HG03469 (cell line): Measurements from ENCODE around the gene MAFF.
A peak's percentile ranks its signal among the peaks of the same experiment; 100 is the strongest.
"Not testable (repeated sequence)": the region's sequence is repeated elsewhere in the genome, so short reads cannot be mapped to it uniquely, and the experiment has no call there.

Experiments
- ATAC-seq: cut with Tn5 transposase; IDR thresholded peaks from one replicate; pipeline ENCODE4 v1.9.1; 2021; ENCODE audit warnings: mild to moderate bottlenecking, moderate library complexity, moderate number of reproducible peaks; ENCODE audit not compliant: unreplicated experiment

The MAFF gene

DNA sequence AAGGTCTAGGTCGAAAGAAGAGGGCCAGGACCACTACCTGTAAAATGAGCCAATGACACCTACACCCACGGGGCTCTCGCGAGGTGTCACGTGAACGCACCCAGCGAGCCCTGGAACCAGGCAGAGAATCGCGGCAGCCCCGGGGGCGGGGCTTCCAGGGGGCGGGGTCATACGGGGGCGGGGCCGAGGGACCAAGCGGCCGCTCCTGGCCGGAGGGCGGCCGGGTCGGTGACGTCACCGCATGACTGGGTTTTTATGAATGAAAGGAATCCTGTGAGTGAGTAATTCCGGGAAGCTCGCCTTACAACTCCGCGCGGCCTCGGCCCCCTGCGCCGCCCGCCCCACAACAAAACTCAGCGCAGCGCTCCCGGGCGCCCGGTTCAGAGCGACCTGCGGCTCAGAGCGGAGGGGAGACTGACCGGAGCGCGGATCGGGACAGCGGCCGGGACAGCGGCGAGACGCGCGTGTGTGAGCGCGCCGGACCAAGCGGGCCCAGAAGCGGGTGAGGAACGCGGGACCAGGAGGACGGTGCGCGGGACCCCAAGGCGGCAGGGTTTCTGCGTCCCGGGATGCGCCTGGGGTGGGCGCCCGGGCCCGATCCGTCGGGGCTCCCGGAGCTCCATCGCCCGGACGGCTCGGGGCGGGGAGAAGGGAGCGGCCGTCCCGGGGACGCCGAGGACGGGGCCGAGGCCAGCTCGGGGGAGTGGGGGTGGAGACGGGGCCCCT lies at the start of gene MAFF:
MAFF (plus strand) TSS at position 284 of the 726 bp plus-strand sequence. CDS start 11,860 bp downstream, outside the sequence.
- ATAC-seq: peak; percentile 35

DNA sequence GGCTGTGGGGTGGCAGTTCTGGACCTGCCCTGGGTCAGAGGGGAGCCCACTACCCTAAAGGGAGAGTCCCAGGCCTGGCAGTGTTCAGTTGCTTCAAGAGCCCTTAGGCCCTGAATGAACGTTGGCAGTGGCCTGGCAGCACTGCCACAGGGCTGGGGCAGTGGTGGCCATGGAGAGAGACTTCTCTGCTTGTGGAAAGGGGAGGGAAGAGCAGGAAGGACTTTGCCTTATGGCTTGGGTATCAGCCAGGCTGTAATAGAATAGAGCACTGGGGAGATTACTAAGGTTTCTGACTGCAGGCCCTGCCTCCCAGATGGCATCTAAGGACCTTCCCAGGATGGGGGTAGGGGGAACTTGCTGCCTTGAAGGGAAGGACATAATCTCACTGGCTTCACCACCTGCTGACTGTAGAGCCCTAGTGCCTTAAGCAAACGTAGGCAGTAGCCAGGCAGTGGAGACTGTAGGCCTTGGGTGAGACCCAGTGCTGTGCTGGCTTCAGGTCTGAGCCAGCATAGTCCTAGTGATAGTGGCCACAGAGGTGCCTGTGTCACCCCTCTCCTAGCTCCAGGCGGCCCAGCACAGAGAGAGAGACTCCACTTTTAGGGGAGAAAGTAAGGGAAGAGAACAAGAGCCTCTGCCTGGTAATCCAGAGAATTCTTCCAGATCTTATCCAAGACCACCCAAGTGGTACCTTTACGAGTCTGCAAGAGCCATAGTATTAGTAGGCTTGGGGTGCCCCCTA lies 47.8 kb upstream of the MAFF start:
- no peak for ATAC-seq

DNA sequence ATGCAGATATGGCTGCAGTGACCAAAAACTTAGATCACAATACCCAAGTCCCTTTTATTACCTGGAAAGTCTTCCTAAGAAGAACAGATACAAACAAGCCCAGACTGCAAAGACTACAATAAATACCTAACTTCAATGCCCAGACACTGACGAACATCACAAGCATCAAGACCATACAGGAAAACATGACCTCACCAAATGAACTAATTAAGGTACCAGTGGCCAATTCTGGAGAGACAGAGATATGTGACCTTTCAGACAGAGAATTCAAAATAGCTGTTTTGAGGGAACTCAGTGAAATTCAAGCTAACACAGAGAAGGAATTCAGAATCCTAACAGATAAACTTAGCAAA lies 47.3 kb upstream of the MAFF start:
- ATAC-seq: not testable (repeated sequence)

GRCh38 chr22:38155703-38156102 lies 46.1 kb upstream of the MAFF start:
- no peak for ATAC-seq

DNA sequence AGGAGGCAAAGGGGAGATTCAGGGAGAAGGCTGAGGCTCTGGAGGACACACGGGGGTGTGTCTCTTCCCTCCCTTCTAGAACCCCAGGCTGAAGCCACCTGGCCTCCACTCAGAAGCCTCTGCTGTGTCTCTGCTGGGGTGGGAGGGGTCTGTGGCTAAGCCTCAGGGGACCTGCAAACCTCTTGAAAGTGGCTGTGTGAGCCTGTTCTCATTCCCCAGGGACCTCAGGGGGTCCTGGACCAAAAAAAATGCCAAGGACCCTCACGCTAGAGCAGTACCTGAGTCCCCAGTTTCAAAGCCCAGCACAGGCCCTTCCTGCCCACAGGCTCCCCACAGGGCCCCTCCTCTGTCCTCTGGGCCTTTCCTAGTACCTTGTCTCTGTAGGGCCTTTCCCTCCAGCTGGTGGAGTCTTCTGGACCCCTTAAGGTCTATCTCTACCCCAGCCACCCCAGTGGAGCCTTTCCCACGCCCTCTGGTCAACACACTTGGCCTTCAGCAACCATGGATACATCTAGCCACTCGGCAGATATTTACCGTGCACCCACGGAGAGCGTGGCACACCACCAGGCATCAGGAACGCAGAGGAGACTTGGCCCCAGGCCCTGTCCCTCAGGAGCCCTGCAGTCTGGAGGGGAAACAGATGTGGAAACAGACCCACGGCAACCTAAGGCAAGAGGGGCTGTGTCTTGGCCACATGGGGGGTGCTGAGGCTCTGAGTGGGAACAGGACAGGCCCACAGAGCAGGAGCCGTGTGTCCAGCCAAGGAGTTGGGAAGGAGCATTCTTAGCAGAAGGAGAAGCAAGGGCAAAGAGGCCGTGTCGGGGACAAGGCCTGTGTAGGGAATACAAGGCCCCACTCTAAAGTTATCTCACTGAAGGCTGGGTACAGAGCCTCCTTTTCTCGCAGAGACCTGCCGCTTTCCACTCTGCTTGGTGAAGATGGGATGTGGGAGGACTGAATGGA lies 38.6 kb upstream of the MAFF start:
- ATAC-seq: no peak

GRCh38 chr22:38163844-38164550 lies 37.8 kb upstream of the MAFF start:
- ATAC-seq: no peak

- ATAC-seq: no peak
Measured at GRCh38 chr22:38164551-38164918, 37.3 kb upstream of the MAFF start.

DNA sequence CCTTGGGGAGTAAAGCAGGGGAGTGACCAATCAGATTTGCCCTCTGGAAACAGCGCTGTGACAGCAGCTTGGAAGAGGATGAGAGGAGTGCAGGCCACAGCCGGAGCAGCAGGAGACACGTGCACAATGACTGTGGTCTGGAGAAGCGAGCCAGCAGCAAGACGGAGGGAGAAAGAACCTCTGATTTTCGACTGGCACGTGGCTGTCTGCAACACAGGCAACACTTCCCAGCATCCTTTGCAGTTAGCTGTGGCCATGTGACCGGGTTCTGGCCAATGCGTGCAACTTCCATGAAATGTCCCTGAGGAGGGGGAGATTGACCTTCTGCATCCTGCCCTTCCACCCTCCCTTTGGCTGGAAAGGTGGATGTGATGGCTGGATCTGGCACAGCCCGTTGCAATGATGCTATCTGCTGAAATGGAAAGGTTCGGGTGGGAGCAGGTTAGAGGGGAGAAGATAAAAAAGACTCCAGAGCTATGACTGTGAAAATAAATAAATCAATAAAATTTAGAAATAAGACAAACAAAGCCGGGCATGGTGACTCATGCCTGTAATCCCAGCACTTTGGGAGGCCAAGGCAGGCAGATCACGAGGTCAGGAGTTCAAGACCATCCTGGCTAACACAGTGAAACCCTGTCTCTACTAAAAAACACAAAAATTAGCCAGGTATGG lies 35.7 kb upstream of the MAFF start:
- ATAC-seq: no peak

- no peak for ATAC-seq
Measured at GRCh38 chr22:38167988-38168407, 33.8 kb upstream of the MAFF start.

DNA sequence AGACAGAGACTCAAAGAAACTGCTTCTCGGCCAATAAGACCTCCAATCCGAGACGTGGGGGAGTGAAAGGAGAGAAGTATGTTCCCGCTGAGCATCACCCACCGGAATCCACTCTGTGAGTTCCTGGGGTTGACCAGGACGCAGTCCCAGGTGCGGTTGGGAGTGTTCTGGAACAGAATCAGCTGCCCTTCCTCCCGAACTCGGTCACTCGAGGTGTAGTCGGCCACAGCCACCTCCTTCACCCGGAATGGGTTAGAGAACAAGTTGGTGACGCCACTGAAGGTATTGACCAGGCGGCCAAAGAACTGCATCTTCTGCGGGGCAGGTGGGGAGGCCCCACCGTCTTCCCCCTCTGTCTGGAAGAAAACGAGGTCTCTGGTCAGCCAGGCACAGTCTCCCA lies 32.7 kb upstream of the MAFF start:
- no peak for ATAC-seq

DNA sequence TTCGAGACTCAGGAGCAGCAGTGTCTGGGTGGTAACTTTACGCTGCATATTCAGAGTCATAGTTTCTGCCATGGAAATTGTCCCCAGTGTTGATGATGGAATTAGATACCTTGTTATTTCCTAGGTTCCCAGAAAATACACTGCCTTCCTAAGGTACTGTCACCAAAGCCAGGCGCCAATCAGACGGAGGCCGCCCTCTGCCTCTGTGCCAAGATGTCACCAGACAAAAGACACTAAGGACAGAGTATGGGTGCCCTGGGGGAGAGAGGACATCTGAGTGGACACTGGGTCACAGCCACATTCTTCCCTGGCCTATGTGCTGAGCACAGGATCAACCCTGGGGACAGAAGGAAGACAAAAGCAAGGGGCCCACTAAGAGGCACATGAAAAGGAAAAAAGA lies 31.3 kb upstream of the MAFF start:
- ATAC-seq: no peak

- ATAC-seq: no peak
Measured at GRCh38 chr22:38171927-38172831, 29.6 kb upstream of the MAFF start.

DNA sequence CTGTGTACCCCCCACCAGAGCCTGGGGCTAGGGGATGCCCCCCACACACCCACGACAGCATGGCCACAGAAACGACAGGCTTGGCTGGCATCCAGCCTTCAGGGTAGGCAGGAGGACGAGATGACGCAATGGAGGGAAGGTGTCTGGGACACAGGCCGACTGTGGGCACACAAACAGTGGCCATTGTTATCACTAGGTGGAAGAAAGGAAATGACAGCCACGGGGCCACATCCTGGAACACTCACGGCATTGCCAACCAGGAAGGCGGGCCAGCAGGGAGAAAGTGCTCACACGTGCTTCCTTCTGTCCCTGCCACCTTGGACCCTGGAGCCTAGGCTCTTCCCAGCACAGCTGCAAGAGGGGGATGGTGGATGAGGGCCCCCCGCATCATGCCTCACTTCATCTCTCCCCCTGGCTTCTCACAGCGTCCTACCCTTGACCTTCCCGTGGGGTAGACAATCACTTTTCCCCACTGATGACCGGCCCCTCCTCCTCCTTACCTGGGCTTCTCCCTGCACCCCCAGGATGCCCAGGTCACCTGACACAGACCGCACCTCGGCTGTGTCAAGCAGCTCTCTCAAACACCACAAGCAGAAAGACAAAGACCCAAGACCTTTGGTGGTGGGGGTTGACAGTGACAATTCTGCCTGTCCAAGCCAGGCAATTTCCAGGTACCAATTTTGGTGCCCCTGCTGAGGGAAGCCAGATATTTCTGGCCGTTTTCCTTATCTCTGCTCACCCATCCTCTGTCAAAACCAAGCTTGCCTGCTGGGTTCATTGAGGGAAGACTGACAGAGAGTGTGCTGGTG lies 28.8 kb upstream of the MAFF start:
- no peak for ATAC-seq

GRCh38 chr22:38173641-38173906 lies 28.2 kb upstream of the MAFF start:
- no peak for ATAC-seq

GRCh38 chr22:38174626-38175025 lies 27.2 kb upstream of the MAFF start:
- ATAC-seq: no peak

- no peak for ATAC-seq
Measured at GRCh38 chr22:38175206-38176118, 26.3 kb upstream of the MAFF start.

DNA sequence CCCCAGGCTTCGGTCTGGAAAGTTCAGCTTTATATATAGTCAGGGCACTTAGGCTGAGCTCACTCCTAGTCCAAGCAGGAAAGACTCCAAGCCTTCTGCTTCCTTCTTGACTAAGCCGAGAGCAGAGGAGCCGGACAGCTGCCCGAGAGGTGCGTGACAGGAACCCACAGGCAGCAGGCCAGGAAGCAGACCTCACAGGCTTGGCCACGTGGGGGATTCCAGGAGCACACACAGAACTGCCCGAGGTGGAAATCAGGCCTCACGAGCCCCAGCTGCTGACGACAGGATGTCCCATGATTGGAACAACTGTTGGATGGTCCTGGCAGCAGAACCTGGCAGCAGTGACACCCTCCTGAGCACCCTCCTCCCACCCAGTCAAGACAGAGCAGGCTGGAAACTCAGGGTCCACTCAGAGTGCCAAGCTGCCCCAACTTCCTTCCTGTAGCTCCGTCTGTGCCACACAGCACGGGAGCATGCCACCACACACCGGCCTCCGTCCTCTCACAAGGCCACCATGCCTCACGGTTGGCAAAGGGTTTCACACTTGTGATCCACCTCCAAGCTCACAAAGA lies 25.5 kb upstream of the MAFF start:
- ATAC-seq: no peak
